B cell (primary cell): ENCODE results near the gene KIF20B.

ENCODE experiments used
- CTCF ChIP-seq: fragments of 200-600 bp; IDR thresholded peaks from one replicate; pipeline ENCODE4 v1.8.0; 2022; ENCODE audit warnings: antibody characterized with exemption, mild to moderate bottlenecking
- EZH2 ChIP-seq: IDR thresholded peaks from 2 replicates; pipeline ENCODE4 v1.6.1; 2012; ENCODE audit warnings: borderline replicate concordance, low read depth, mild to moderate bottlenecking, moderate library complexity, low read length; ENCODE audit not compliant: insufficient read depth, poor library complexity, severe bottlenecking

- TF ChIP-seq CTCF: no peak
- no peak for TF ChIP-seq EZH2
Observed at GRCh38 chr10:89670926-89671325, 30.5 kb upstream of the KIF20B start.
